ENCODE results near the gene SERTAD3. TPM values are rescaled to one million over a fixed set of nuclear protein-coding genes. Genes with fewer than 3 reads are reported as not detected.
A peak's percentile ranks its signal among the peaks of the same experiment; 100 is the strongest.

SERTAD3 gene
- total and polyA plus RNA-seq, 10 of the 15 experiments (the other 5 are each of a cell fraction or from before 2014, with no cell fraction given) = 4.2 to 22.4 (median 13.7) TPM

- no peak for TF ChIP-seq ELK1 (IDR thresholded peaks at IDR 0.05; ENCODE audit: low read depth, low read length)
- TF ChIP-seq ATF7 (IDR thresholded peaks at IDR 0.05; ENCODE audit: low read depth) = no peak
- TF ChIP-seq PML (IDR thresholded peaks at IDR 0.05; ENCODE audit: low read length) = no peak
- 0 out of 4 replicates have a peak, but pooled peaks of 1 of the 2 experiments have one; percentile 5 for TF ChIP-seq IKZF2 (IDR thresholded peaks at IDR 0.05)
- TF ChIP-seq TCF12 (IDR thresholded peaks at IDR 0.05; ENCODE audit: low read depth, low read length) = no peak
- no peak for TF ChIP-seq MEF2A (IDR thresholded peaks at IDR 0.05; ENCODE audit: insufficient read depth, low read depth, low read length)
- TF ChIP-seq NR2C1 (IDR thresholded peaks at IDR 0.05) = no peak
- peak; percentile 19; the same call in 1 of the 2 replicates for TF ChIP-seq ZNF687 (IDR thresholded peaks at IDR 0.05)
- TF ChIP-seq PBX3 (IDR thresholded peaks at IDR 0.05; ENCODE audit: insufficient replicate concordance, low read depth, low read length) = peak; percentile 89
- no peak for TF ChIP-seq PAX5 (IDR thresholded peaks at IDR 0.05; ENCODE audit: borderline replicate concordance, low read depth, low read length)
- TF ChIP-seq ESRRA (IDR thresholded peaks at IDR 0.05; ENCODE audit: low read length) = no peak
- TF ChIP-seq ZNF207 (IDR thresholded peaks at IDR 0.05; ENCODE audit: borderline replicate concordance) = 0 out of 2 replicates have a peak, but pooled peaks have one; percentile 10
- peak; percentile 73; the same call in 1 of the 2 replicates for TF ChIP-seq RB1 (IDR thresholded peaks at IDR 0.05; ENCODE audit: borderline replicate concordance)
- TF ChIP-seq RBBP5 (conservative IDR thresholded peaks at IDR 0.05) = no peak
- no peak for TF ChIP-seq HDAC2 (IDR thresholded peaks at IDR 0.05)
- no peak for TF ChIP-seq RCOR1 (conservative IDR thresholded peaks at IDR 0.05; ENCODE audit: low read depth, low read length)
- no peak for TF ChIP-seq ZBTB40 (IDR thresholded peaks at IDR 0.05; ENCODE audit: borderline replicate concordance)
- TF ChIP-seq CBFB (IDR thresholded peaks at IDR 0.05; ENCODE audit: low read depth) = 0 out of 2 replicates have a peak, but pooled peaks have one; percentile 2
- peak; percentile 85 for TF ChIP-seq SP1 (IDR thresholded peaks at IDR 0.05; ENCODE audit: low read depth, low read length)
- no peak for TF ChIP-seq E2F4 (IDR thresholded peaks at IDR 0.05; ENCODE audit: low read depth, low read length)
Observed at GRCh38 chr19:40465557-40466218, 21.6 kb upstream of the SERTAD3 start, which contains the start of gene BLVRB (continued).

All from GM12878 (cell line).